ENCODE data around the gene SLC7A6.

The SLC7A6 gene

GRCh38 chr16:68343137-68343536, 78.8 kb downstream of the SLC7A6 start:
- Histone ChIP-seq H3K56ac (ENCODE audit: low read length) (no peak overlapping the region), H3K23ac (ENCODE audit: low read length) (no peak overlapping the region), H3K4me2 (ENCODE audit: low read length) (no peak overlapping the region), H3K9ac (ENCODE audit: low read length) (no peak overlapping the region), H3K18ac (ENCODE audit: low read length) (no peak overlapping the region), H3K27ac (ENCODE audit: low read depth, low read length) (no peak overlapping the region), H4K5ac (ENCODE audit: low read length) (no peak overlapping the region), H3K36me3 (ENCODE audit: control insufficient read depth, insufficient read depth, low read length) (peaks cover 16% of the 10 kb centered on the region), H3K79me2 (ENCODE audit: control insufficient read depth, insufficient read depth, low read length) (no peaks in the 10 kb centered on the region), H2AK5ac (ENCODE audit: low read length) (no peak overlapping the region), H3K4ac (ENCODE audit: low read depth, low read length) (no peak overlapping the region), H3K4me3 (ENCODE audit: low read length) (no peak overlapping the region), H2BK15ac (replicated peaks; ENCODE audit: low read depth) (no peak overlapping the region), H4K8ac (ENCODE audit: low read depth, low read length) (no peak overlapping the region), H2BK5ac (ENCODE audit: low read length) (no peak overlapping the region), H3K27me3 (ENCODE audit: insufficient read depth, low read length, poor library complexity) (no peaks in the 10 kb centered on the region), H2BK120ac (ENCODE audit: low read depth, low read length) (no peak overlapping the region), H3K4me1 (ENCODE audit: control insufficient read depth, low read depth, low read length) (no peaks in the 10 kb centered on the region), H3K79me1 (ENCODE audit: low read length) (no peaks in the 10 kb centered on the region)
- no CpG with 5 or more reads among the region's 7 CpGs for WGBS (ENCODE audit: extremely low coverage, insufficient coverage, low lambda C conversion rate)
- DNase-seq = no peak

DNA sequence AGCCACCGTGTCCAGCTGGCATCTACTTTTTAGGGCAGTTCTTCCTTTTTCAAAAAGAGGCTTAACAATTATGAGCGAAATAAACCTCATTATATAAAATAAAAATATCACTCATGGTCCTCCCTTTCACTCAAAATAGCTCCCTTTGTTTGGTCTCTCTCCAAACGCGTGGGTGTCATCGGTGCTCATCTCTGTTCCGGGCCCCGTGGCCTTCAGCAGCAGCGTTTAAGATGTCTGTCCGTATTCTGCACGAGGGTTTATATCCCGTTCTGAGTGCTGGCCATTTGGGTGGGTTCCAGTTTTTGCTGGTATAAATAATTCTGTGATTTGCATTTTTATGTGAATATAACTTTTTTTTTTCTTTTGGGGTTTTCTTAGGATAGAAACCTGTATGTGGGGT, 79.9 kb downstream of the SLC7A6 start:
- no CpG with 5 or more reads among the region's 11 CpGs for WGBS (ENCODE audit: extremely low coverage, insufficient coverage, low lambda C conversion rate)
- Histone ChIP-seq H3K4me3 (ENCODE audit: low read length) (no peak overlapping the region), H2BK5ac (ENCODE audit: low read length) (no peak overlapping the region), H3K18ac (ENCODE audit: low read length) (no peak overlapping the region), H3K79me2 (ENCODE audit: control insufficient read depth, insufficient read depth, low read length) (no peaks in the 10 kb centered on the region), H3K23ac (ENCODE audit: low read length) (no peak overlapping the region), H3K4me2 (ENCODE audit: low read length) (no peak overlapping the region), H3K27ac (ENCODE audit: low read depth, low read length) (no peak overlapping the region), H4K8ac (ENCODE audit: low read depth, low read length) (no peak overlapping the region), H3K27me3 (ENCODE audit: insufficient read depth, low read length, poor library complexity) (no peaks in the 10 kb centered on the region), H3K9ac (ENCODE audit: low read length) (no peak overlapping the region), H4K5ac (ENCODE audit: low read length) (no peak overlapping the region), H2BK15ac (replicated peaks; ENCODE audit: low read depth) (no peak overlapping the region), H2BK120ac (ENCODE audit: low read depth, low read length) (no peak overlapping the region), H3K4ac (ENCODE audit: low read depth, low read length) (no peak overlapping the region), H3K36me3 (ENCODE audit: control insufficient read depth, insufficient read depth, low read length) (peaks cover 18% of the 10 kb centered on the region), H3K79me1 (ENCODE audit: low read length) (no peaks in the 10 kb centered on the region), H3K4me1 (ENCODE audit: control insufficient read depth, low read depth, low read length) (no peaks in the 10 kb centered on the region), H3K56ac (ENCODE audit: low read length) (no peak overlapping the region), H2AK5ac (ENCODE audit: low read length) (no peak overlapping the region)
- DNase-seq = no peak

DNA sequence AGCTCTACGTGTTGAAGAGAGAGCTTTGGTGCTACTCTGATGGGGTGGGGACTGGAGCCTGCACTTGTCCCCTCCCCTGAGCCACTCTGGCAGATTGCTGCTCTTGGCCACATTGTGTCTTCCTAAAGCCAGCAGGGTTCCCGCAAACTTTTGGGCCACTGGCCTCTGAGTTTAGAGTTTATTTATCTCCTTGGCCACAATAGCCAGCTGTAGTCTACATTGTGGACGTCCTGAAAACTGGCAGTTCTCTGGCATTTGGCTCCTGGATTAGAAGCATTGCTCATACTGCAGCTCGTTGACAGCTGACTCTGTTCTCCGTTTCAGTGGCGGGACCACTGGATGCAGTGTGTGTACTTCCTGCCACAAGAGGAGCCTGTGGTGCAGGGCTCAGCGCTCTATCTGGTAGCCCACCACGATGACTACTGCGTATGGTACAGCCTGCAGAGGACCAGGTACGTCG, 81.1 kb downstream of the SLC7A6 start:
- H3K18ac ChIP-seq (ENCODE audit: low read length) = no peak overlapping the region
- H4K5ac ChIP-seq (ENCODE audit: low read length) = no peak overlapping the region
- H3K4me2 ChIP-seq (ENCODE audit: low read length) = no peak overlapping the region
- no peak overlapping the region for H4K8ac ChIP-seq (ENCODE audit: low read depth, low read length)
- H2BK5ac ChIP-seq (ENCODE audit: low read length) = no peak overlapping the region
- H3K4me1 ChIP-seq (ENCODE audit: control insufficient read depth, low read depth, low read length) = no peaks in the 10 kb centered on the region
- no peak overlapping the region for H2AK5ac ChIP-seq (ENCODE audit: low read length)
- H3K23ac ChIP-seq (ENCODE audit: low read length) = no peak overlapping the region
- no CpG with 5 or more reads among the region's 11 CpGs for WGBS (ENCODE audit: extremely low coverage, insufficient coverage, low lambda C conversion rate)
- no peaks in the 10 kb centered on the region for H3K79me2 ChIP-seq (ENCODE audit: control insufficient read depth, insufficient read depth, low read length)
- H3K27me3 ChIP-seq (ENCODE audit: insufficient read depth, low read length, poor library complexity) = no peaks in the 10 kb centered on the region
- H3K4me3 ChIP-seq (ENCODE audit: low read length) = no peak overlapping the region
- H3K79me1 ChIP-seq (ENCODE audit: low read length) = no peaks in the 10 kb centered on the region
- no peak overlapping the region for H3K9ac ChIP-seq (ENCODE audit: low read length)
- H3K27ac ChIP-seq (ENCODE audit: low read depth, low read length) = no peak overlapping the region
- DNase-seq = no peak
- no peak overlapping the region for H3K56ac ChIP-seq (ENCODE audit: low read length)
- no peak overlapping the region for H2BK15ac ChIP-seq (replicated peaks; ENCODE audit: low read depth)
- no peak overlapping the region for H2BK120ac ChIP-seq (ENCODE audit: low read depth, low read length)
- no peak overlapping the region for H3K4ac ChIP-seq (ENCODE audit: low read depth, low read length)
- peaks cover 14% of the 10 kb centered on the region for H3K36me3 ChIP-seq (ENCODE audit: control insufficient read depth, insufficient read depth, low read length)

DNA sequence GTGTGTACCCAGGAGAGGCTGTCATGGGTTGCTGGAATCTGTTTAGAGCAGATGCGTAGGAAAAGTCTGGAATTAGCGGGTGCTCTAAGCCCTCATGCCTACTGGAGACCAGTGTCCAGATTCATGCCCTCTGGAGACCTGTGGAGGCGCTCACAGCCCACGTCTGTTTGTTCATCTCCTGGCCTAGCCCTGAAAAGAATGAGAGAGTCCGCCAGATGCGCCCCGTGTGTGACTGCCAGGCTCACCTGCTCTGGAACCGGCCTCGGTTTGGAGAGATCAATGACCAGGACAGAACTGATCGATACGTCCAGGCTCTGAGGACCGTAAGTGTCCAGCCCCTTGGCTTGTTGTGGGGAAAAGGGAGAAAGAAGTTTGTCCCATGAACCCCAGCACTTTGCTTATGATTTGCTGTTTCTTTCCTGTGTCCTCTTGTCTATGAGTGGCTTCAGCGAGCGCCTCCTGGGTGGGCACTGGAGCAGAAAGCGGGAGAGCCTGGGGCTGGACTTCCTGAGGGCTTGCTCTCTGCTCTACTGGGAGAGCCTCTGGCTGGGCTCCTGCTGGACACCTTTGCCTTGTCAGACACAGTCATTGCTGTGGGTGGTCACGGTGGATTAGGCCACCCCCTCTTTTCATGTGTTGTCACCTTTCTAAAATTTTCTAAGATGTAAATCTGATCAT, 81.8 kb downstream of the SLC7A6 start:
- Histone ChIP-seq H3K4ac (ENCODE audit: low read depth, low read length) (no peak overlapping the region), H3K36me3 (ENCODE audit: control insufficient read depth, insufficient read depth, low read length) (peaks cover 11% of the 10 kb centered on the region), H3K27ac (ENCODE audit: low read depth, low read length) (no peak overlapping the region), H2BK120ac (ENCODE audit: low read depth, low read length) (no peak overlapping the region), H3K79me1 (ENCODE audit: low read length) (no peaks in the 10 kb centered on the region), H3K18ac (ENCODE audit: low read length) (no peak overlapping the region), H2AK5ac (ENCODE audit: low read length) (no peak overlapping the region), H2BK5ac (ENCODE audit: low read length) (no peak overlapping the region), H3K4me2 (ENCODE audit: low read length) (no peak overlapping the region), H3K4me3 (ENCODE audit: low read length) (no peak overlapping the region), H3K23ac (ENCODE audit: low read length) (no peak overlapping the region), H4K5ac (ENCODE audit: low read length) (no peak overlapping the region), H3K27me3 (ENCODE audit: insufficient read depth, low read length, poor library complexity) (no peaks in the 10 kb centered on the region), H3K56ac (ENCODE audit: low read length) (no peak overlapping the region), H3K9ac (ENCODE audit: low read length) (no peak overlapping the region), H3K79me2 (ENCODE audit: control insufficient read depth, insufficient read depth, low read length) (no peaks in the 10 kb centered on the region), H2BK15ac (replicated peaks; ENCODE audit: low read depth) (no peak overlapping the region), H4K8ac (ENCODE audit: low read depth, low read length) (no peak overlapping the region), H3K4me1 (ENCODE audit: control insufficient read depth, low read depth, low read length) (no peaks in the 10 kb centered on the region)
- DNase-seq = no peak
- no CpG with 5 or more reads among the region's 16 CpGs for WGBS (ENCODE audit: extremely low coverage, insufficient coverage, low lambda C conversion rate)

DNA sequence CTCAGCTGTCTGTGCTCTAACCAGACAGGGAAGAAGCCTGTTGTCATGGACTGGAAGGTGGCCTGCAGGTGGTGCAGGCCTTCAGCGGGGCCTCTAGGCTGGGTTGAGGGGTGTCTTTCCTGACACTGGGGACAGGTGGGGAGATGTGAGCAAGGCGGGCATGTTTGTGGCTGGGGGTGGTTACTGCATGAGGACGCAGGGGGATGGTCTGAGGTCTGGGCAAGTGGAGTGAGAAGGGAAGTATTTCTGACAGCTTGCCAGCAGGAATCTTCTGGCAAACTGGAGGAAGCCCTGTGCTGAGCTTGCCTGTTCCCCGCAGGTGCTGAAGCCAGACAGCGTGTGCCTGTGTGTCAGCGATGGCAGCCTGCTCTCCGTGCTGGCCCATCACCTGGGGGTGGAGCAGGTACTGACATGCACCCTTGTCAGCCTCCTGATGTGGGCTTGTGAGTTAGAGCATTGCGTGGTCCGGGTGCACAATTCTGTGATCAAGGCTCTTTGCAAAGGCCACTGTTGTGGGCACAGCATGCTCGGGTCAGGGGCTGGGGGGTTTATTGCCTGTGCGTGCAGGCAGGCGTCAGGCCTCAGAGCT, 82.7 kb downstream of the SLC7A6 start:
- Histone ChIP-seq H3K4ac (ENCODE audit: low read depth, low read length) (no peak overlapping the region), H2BK15ac (replicated peaks; ENCODE audit: low read depth) (no peak overlapping the region), H3K18ac (ENCODE audit: low read length) (no peak overlapping the region), H3K27ac (ENCODE audit: low read depth, low read length) (no peak overlapping the region), H3K56ac (ENCODE audit: low read length) (no peak overlapping the region), H3K36me3 (ENCODE audit: control insufficient read depth, insufficient read depth, low read length) (peaks cover 11% of the 10 kb centered on the region), H3K9ac (ENCODE audit: low read length) (no peak overlapping the region), H3K4me3 (ENCODE audit: low read length) (no peak overlapping the region), H2BK120ac (ENCODE audit: low read depth, low read length) (no peak overlapping the region), H3K4me2 (ENCODE audit: low read length) (no peak overlapping the region), H3K79me2 (ENCODE audit: control insufficient read depth, insufficient read depth, low read length) (no peaks in the 10 kb centered on the region), H4K8ac (ENCODE audit: low read depth, low read length) (no peak overlapping the region), H3K4me1 (ENCODE audit: control insufficient read depth, low read depth, low read length) (no peaks in the 10 kb centered on the region), H3K79me1 (ENCODE audit: low read length) (no peaks in the 10 kb centered on the region), H2AK5ac (ENCODE audit: low read length) (no peak overlapping the region), H3K27me3 (ENCODE audit: insufficient read depth, low read length, poor library complexity) (no peaks in the 10 kb centered on the region), H3K23ac (ENCODE audit: low read length) (no peak overlapping the region), H2BK5ac (ENCODE audit: low read length) (no peak overlapping the region), H4K5ac (ENCODE audit: low read length) (no peak overlapping the region)
- DNase-seq = no peak
- no CpG with 5 or more reads among the region's 12 CpGs for WGBS (ENCODE audit: extremely low coverage, insufficient coverage, low lambda C conversion rate)

DNA sequence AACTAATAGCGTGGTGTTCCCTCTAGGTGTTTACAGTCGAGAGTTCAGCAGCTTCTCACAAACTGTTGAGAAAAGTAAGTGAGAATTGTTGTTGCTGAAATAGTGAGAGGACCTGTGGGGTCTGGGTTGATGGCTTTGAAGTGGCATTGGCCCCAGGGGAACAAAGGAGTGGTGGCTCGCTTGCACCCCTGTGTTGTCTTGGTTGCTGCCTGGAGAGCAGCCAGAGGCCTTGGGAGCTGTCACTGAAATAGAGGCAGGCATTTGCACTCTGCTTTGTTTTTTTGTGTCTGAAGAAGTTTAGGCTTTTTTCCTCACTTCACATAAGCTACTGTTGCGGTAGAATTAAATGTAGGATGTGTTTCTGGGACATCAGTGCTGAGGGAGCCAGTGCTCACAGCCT, 83.3 kb downstream of the SLC7A6 start:
- no peaks in the 10 kb centered on the region for H3K4me1 ChIP-seq (ENCODE audit: control insufficient read depth, low read depth, low read length)
- peaks cover 10% of the 10 kb centered on the region for H3K36me3 ChIP-seq (ENCODE audit: control insufficient read depth, insufficient read depth, low read length)
- no CpG with 5 or more reads among the region's 4 CpGs for WGBS (ENCODE audit: extremely low coverage, insufficient coverage, low lambda C conversion rate)
- H3K27ac ChIP-seq (ENCODE audit: low read depth, low read length) = no peak overlapping the region
- H3K56ac ChIP-seq (ENCODE audit: low read length) = no peak overlapping the region
- H3K9ac ChIP-seq (ENCODE audit: low read length) = no peak overlapping the region
- no peak overlapping the region for H3K4ac ChIP-seq (ENCODE audit: low read depth, low read length)
- H4K5ac ChIP-seq (ENCODE audit: low read length) = no peak overlapping the region
- no peak overlapping the region for H3K4me3 ChIP-seq (ENCODE audit: low read length)
- H2BK120ac ChIP-seq (ENCODE audit: low read depth, low read length) = no peak overlapping the region
- no peaks in the 10 kb centered on the region for H3K79me1 ChIP-seq (ENCODE audit: low read length)
- no peak overlapping the region for H3K18ac ChIP-seq (ENCODE audit: low read length)
- DNase-seq = no peak
- no peak overlapping the region for H3K23ac ChIP-seq (ENCODE audit: low read length)
- H2BK15ac ChIP-seq (replicated peaks; ENCODE audit: low read depth) = no peak overlapping the region
- H2AK5ac ChIP-seq (ENCODE audit: low read length) = no peak overlapping the region
- H2BK5ac ChIP-seq (ENCODE audit: low read length) = no peak overlapping the region
- H4K8ac ChIP-seq (ENCODE audit: low read depth, low read length) = no peak overlapping the region
- H3K79me2 ChIP-seq (ENCODE audit: control insufficient read depth, insufficient read depth, low read length) = no peaks in the 10 kb centered on the region
- no peak overlapping the region for H3K4me2 ChIP-seq (ENCODE audit: low read length)
- no peaks in the 10 kb centered on the region for H3K27me3 ChIP-seq (ENCODE audit: insufficient read depth, low read length, poor library complexity)

All from mesendoderm (in vitro differentiated cells).